UCSD-AML1 (cell line): ENCODE data around the gene KANSL3.

ENCODE experiments used
- DNase-seq: peaks from one replicate; lab custom pipeline; 2025; ENCODE audit not compliant: unreplicated experiment; lab: John Stamatoyannopoulos, UW

The KANSL3 gene

GRCh38 chr2:96546797-96547196 is 91.3 kb downstream of the KANSL3 start:
- no peak for DNase-seq

- no peak for DNase-seq
Measured at GRCh38 chr2:96546321-96546720, 91.8 kb downstream of the KANSL3 start.
